KMS-11 (cell line): Measurements from ENCODE around the gene MFSD8.
"Not testable (repeated sequence)": the region's sequence is repeated elsewhere in the genome, so short reads cannot be mapped to it uniquely, and the experiment has no call there.

Experiments used
- H2AFZ ChIP-seq: fragments of 200-600 bp; sonication (generic); 2 replicates; pipeline ENCODE4 v1.6.1; 2016; ENCODE audit warnings: antibody characterized with exemption, mixed run types, low read depth
- H3K27ac ChIP-seq: fragments of 200-600 bp; sonication (generic); 2 replicates; pipeline ENCODE4 v1.6.1; 2016; ENCODE audit warnings: mild to moderate bottlenecking, mixed run types
- H3K27me3 ChIP-seq: fragments of 200-600 bp; sonication (generic); 2 replicates; pipeline ENCODE4 v1.6.1; 2017; ENCODE audit warnings: mild to moderate bottlenecking, low read depth, mixed run types, moderate library complexity; ENCODE audit not compliant: insufficient read depth
- H3K36me3 ChIP-seq: fragments of 200-600 bp; sonication (generic); 2 replicates; pipeline ENCODE4 v1.6.1; 2017; ENCODE audit warnings: mild to moderate bottlenecking, mixed run types; ENCODE audit not compliant: insufficient read depth
- H3K4me1 ChIP-seq: fragments of 200-600 bp; sonication (generic); 2 replicates; pipeline ENCODE4 v1.6.1; 2016; ENCODE audit warnings: mild to moderate bottlenecking, low read depth, mixed run types; ENCODE audit not compliant: poor library complexity, severe bottlenecking
- H3K4me2 ChIP-seq: fragments of 200-600 bp; sonication (generic); 2 replicates; pipeline ENCODE4 v1.7.0; 2016; ENCODE audit warnings: mild to moderate bottlenecking, mixed run types
- H3K4me3 ChIP-seq: fragments of 200-600 bp; sonication (generic); IDR thresholded peaks from 2 replicates; pipeline ENCODE4 v1.6.1; 2017; ENCODE audit warnings: low read depth, low read length, mixed read lengths; ENCODE audit not compliant: insufficient read depth
- H3K79me2 ChIP-seq: fragments of 200-600 bp; sonication (generic); 2 replicates; pipeline ENCODE4 v1.6.1; 2016; ENCODE audit warnings: low read depth, mixed run types; ENCODE audit not compliant: insufficient read depth
- H3K9ac ChIP-seq: fragments of 200-600 bp; sonication (generic); 2 replicates; pipeline ENCODE4 v1.6.1; 2016; ENCODE audit warnings: mild to moderate bottlenecking, mixed run types
- H4K20me1 ChIP-seq: fragments of 200-600 bp; sonication (generic); 2 replicates; pipeline ENCODE4 v1.6.1; 2016; ENCODE audit warnings: mild to moderate bottlenecking, mixed run types; ENCODE audit not compliant: insufficient read depth
- TF ChIP-seq, protein P1 (sequence below): fragments of 200-600 bp; sonication (generic); conservative IDR thresholded peaks from 2 replicates; pipeline ENCODE4 v1.6.1; 2017; ENCODE audit warnings: low read depth, mild to moderate bottlenecking, antibody characterized with exemption, low read length, moderate library complexity, mixed read lengths

The MFSD8 gene, protein sequence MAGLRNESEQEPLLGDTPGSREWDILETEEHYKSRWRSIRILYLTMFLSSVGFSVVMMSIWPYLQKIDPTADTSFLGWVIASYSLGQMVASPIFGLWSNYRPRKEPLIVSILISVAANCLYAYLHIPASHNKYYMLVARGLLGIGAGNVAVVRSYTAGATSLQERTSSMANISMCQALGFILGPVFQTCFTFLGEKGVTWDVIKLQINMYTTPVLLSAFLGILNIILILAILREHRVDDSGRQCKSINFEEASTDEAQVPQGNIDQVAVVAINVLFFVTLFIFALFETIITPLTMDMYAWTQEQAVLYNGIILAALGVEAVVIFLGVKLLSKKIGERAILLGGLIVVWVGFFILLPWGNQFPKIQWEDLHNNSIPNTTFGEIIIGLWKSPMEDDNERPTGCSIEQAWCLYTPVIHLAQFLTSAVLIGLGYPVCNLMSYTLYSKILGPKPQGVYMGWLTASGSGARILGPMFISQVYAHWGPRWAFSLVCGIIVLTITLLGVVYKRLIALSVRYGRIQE

DNA sequence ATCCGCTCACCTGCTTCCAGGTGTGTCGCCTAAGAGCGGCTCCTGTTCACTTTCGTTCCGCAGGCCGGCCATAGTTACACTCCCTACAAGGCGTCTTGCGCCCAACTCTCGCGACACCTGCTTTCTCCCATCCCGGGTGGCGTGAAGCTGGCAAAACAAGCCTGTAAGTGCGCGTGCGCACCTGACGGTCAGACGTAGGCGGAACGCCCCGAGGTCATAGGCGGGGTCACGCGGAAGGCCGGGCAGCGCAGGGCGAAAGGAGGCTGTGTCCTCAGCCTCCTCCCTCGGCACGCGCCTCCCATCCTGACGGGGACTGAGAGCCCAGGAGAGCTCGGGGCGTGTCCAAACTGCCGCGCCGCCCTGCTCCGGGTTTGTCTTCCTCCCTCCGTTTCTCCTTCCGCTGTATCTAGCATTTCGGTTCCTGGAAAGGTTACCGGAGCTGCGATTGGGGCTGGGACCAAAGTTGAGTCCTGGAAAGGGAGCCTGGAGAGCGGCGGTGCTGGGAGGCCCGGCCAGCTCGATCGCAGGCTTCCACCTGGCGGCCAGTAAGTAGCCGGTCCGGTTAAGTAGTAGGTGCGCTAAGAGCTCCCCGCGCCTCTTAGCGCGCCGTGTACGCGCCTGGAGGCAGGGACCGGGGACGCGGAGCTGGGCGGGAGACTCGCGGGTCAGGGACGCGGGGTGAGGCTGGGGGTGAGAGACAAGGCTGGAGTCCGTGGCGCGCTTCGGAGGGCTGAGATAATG, at the start of gene MFSD8, which contains the start of gene ABHD18:
Gene MFSD8, minus strand, starts transcription at position 112 of the 741 bp plus-strand sequence. Its CDS starts 40 bp downstream, at position 72.
Gene ABHD18, plus strand, starts transcription at position 345 of the 741 bp plus-strand sequence. CDS start 17,550 bp downstream, outside the sequence.
- peaks cover 6% of the 10 kb centered on the region for H3K4me1 ChIP-seq
- no peak within 1 kb of the TSS for H3K4me3 ChIP-seq
- peak within 1 kb of the TSS; percentile 74 for H3K27ac ChIP-seq
- no peaks in the 10 kb centered on the region for H4K20me1 ChIP-seq
- H3K79me2 ChIP-seq: peaks cover 63% of the 10 kb centered on the region; the same call in 1 of the 2 replicates
- H3K4me2 ChIP-seq: peak within 1 kb of the TSS; percentile 95
- TF ChIP-seq, protein P1, sequence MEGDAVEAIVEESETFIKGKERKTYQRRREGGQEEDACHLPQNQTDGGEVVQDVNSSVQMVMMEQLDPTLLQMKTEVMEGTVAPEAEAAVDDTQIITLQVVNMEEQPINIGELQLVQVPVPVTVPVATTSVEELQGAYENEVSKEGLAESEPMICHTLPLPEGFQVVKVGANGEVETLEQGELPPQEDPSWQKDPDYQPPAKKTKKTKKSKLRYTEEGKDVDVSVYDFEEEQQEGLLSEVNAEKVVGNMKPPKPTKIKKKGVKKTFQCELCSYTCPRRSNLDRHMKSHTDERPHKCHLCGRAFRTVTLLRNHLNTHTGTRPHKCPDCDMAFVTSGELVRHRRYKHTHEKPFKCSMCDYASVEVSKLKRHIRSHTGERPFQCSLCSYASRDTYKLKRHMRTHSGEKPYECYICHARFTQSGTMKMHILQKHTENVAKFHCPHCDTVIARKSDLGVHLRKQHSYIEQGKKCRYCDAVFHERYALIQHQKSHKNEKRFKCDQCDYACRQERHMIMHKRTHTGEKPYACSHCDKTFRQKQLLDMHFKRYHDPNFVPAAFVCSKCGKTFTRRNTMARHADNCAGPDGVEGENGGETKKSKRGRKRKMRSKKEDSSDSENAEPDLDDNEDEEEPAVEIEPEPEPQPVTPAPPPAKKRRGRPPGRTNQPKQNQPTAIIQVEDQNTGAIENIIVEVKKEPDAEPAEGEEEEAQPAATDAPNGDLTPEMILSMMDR: no peak; the same call in 1 of the 2 replicates
- H2AFZ ChIP-seq: peak within 1 kb of the TSS; percentile 78
- peak within 1 kb of the TSS; percentile 82 for H3K9ac ChIP-seq
- H3K36me3 ChIP-seq: 0 out of 2 replicates have a peak, but pooled peaks cover 4% of the 10 kb centered on the region
- no peaks in the 10 kb centered on the region for H3K27me3 ChIP-seq

- Histone ChIP-seq H3K36me3 (no peaks in the 10 kb centered on the region), H3K79me2 (no peaks in the 10 kb centered on the region)
Observed at GRCh38 chr4:128009428-128009827, 44.5 kb upstream of the MFSD8 start.

DNA sequence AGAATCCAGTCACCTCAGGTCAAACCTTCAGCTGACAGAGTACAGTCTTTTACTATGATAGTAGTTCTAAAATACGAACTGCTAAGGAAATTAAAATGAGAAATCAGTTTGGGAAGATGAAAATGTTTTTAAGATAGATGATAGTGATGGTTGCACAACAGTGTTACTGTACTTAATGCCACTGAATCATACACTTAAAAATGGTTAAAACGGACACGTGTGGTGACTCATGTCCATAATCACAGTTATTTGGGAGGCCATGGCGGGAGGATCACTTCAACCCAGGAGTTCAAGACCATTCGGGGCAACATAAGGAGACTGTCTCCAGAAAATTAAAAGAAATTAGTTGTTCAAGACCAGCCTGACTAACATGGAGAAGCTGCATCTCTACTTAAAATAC, 41.6 kb upstream of the MFSD8 start:
- H4K20me1 ChIP-seq: no peaks in the 10 kb centered on the region
- H3K9ac ChIP-seq: no peak overlapping the region
- no peak overlapping the region for H3K4me3 ChIP-seq
- H3K4me1 ChIP-seq: no peaks in the 10 kb centered on the region
- H3K27me3 ChIP-seq: no peaks in the 10 kb centered on the region
- H3K36me3 ChIP-seq: no peaks in the 10 kb centered on the region
- H2AFZ ChIP-seq: no peak overlapping the region
- no peak overlapping the region for H3K4me2 ChIP-seq
- TF ChIP-seq, protein P1: no peak
- H3K27ac ChIP-seq: no peak overlapping the region
- H3K79me2 ChIP-seq: no peaks in the 10 kb centered on the region

More at GRCh38 chr4:128009428-128009827, 44.5 kb upstream of the MFSD8 start:
- Histone ChIP-seq H2AFZ (no peak overlapping the region), H3K27me3 (no peaks in the 10 kb centered on the region), H3K4me3 (no peak overlapping the region), H4K20me1 (no peaks in the 10 kb centered on the region), H3K27ac (no peak overlapping the region), H3K9ac (no peak overlapping the region), H3K4me1 (no peaks in the 10 kb centered on the region), H3K4me2 (no peak overlapping the region)
- TF ChIP-seq, protein P1: no peak

- Histone ChIP-seq H3K9ac (no peak overlapping the region), H3K4me1 (peaks cover 4% of the 10 kb centered on the region), H3K4me2 (no peak overlapping the region), H3K27ac (no peak overlapping the region), H3K79me2 (no peaks in the 10 kb centered on the region), H3K27me3 (no peaks in the 10 kb centered on the region), H4K20me1 (no peaks in the 10 kb centered on the region), H3K4me3 (no peak overlapping the region), H3K36me3 (no peaks in the 10 kb centered on the region), H2AFZ (no peak overlapping the region)
- TF ChIP-seq, protein P1: no peak
Observed at GRCh38 chr4:127997534-127998388, 32.8 kb upstream of the MFSD8 start.

GRCh38 chr4:127996521-127996920, 31.5 kb upstream of the MFSD8 start:
- not testable (repeated sequence) for H3K27me3 ChIP-seq, H3K4me2 ChIP-seq, H4K20me1 ChIP-seq, H3K36me3 ChIP-seq, H2AFZ ChIP-seq, H3K9ac ChIP-seq, H3K4me3 ChIP-seq, H3K4me1 ChIP-seq, H3K79me2 ChIP-seq, H3K27ac ChIP-seq
